HG03520 (cell line): ENCODE data around the gene AACS.

Experiments used
- ATAC-seq: cut with Tn5 transposase; IDR thresholded peaks from one replicate; pipeline ENCODE4 v1.9.1; 2021; ENCODE audit warnings: mild to moderate bottlenecking, moderate library complexity; ENCODE audit not compliant: unreplicated experiment

The AACS gene

GRCh38 chr12:125183187-125184067, 118.2 kb downstream of the AACS start:
- peak; percentile 71 for ATAC-seq

- no peak for ATAC-seq
Observed at GRCh38 chr12:125184213-125184967, 119.2 kb downstream of the AACS start.

- ATAC-seq = no peak
Observed at GRCh38 chr12:125185311-125185739, 120.1 kb downstream of the AACS start.

- peak; percentile 35 for ATAC-seq
Observed at GRCh38 chr12:125185740-125186470, 120.7 kb downstream of the AACS start, which contains the start of gene TMEM132B. TMEM132B (plus strand) TSS chr12:125186386.

- ATAC-seq = peak; percentile 20
Observed at GRCh38 chr12:125186471-125187147, 121.4 kb downstream of the AACS start.

GRCh38 chr12:125187148-125187745, 122.0 kb downstream of the AACS start:
- no peak for ATAC-seq

- no peak for ATAC-seq
Observed at GRCh38 chr12:125187780-125188741, 122.8 kb downstream of the AACS start.

- no peak for ATAC-seq
Observed at GRCh38 chr12:125189015-125189414, 123.8 kb downstream of the AACS start.

GRCh38 chr12:125189502-125189901, 124.3 kb downstream of the AACS start:
- ATAC-seq = no peak

- ATAC-seq = no peak
Observed at GRCh38 chr12:125191361-125192087, 126.3 kb downstream of the AACS start.

- no peak for ATAC-seq
Observed at GRCh38 chr12:125192690-125193221, 127.5 kb downstream of the AACS start.
